ENCODE data around the gene NFIA.
A peak's percentile ranks its signal among the peaks of the same experiment; 100 is the strongest.

Gene NFIA

GRCh38 chr1:61160526-61160925 lies 78.2 kb downstream of the NFIA start:
- DNase-seq = peak; percentile 51
- TF ChIP-seq CTCF (IDR thresholded peaks at IDR 0.05; ENCODE audit: low read depth, low read length, missing control alignments) = no peak
- H3K36me3 ChIP-seq (replicated peaks) = no peaks in the 10 kb centered on the region
- H3K27me3 ChIP-seq (replicated peaks) = no peaks in the 10 kb centered on the region
- no peak overlapping the region for H3K27ac ChIP-seq
- in situ Hi-C loops (cut with HindIII; ENCODE audit: low pct_ligation_motif_present, low sequenced_read_pairs) = no loop called here
- H3K4me3 ChIP-seq (ENCODE audit: low read depth, low read length) = no peak overlapping the region

GRCh38 chr1:61162520-61163258 lies 80.3 kb downstream of the NFIA start:
- Histone ChIP-seq H3K4me3 (ENCODE audit: low read depth, low read length) (no peak overlapping the region), H3K27me3 (replicated peaks) (no peaks in the 10 kb centered on the region), H3K36me3 (replicated peaks) (no peaks in the 10 kb centered on the region), H3K27ac (peak overlapping the region; percentile 27)
- DNase-seq = no peak
- in situ Hi-C loops (cut with HindIII; ENCODE audit: low pct_ligation_motif_present, low sequenced_read_pairs) = no loop called here
- no peak for TF ChIP-seq CTCF (IDR thresholded peaks at IDR 0.05; ENCODE audit: low read depth, low read length, missing control alignments)

GRCh38 chr1:61163355-61163754 lies 81.0 kb downstream of the NFIA start:
- H3K36me3 ChIP-seq (replicated peaks) = no peaks in the 10 kb centered on the region
- DNase-seq = no peak
- in situ Hi-C loops (cut with HindIII; ENCODE audit: low pct_ligation_motif_present, low sequenced_read_pairs) = no loop called here
- H3K27ac ChIP-seq = peak overlapping the region; percentile 6
- no peak overlapping the region for H3K4me3 ChIP-seq (ENCODE audit: low read depth, low read length)
- H3K27me3 ChIP-seq (replicated peaks) = no peaks in the 10 kb centered on the region
- TF ChIP-seq CTCF (IDR thresholded peaks at IDR 0.05; ENCODE audit: low read depth, low read length, missing control alignments) = no peak

DNA sequence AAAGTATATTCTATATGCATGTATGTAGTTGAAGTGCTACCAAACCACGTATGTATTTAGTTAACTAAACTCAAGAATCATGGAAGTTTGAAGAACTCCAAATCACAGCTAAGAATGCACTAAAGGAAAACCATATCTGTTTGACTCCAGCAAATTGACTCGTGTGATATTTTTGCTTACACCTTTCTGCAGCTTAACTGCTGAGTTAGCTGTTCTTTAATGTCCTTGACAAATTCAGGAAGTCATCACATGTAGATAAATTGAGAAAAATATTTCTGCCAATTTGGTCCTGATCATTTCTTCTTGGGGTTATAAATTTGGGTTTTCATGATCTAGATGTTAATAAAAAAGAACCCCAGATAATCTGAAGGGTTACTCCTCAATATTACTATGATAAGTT lies 83.0 kb downstream of the NFIA start:
- Histone ChIP-seq H3K36me3 (replicated peaks) (no peaks in the 10 kb centered on the region), H3K4me3 (ENCODE audit: low read depth, low read length) (no peak overlapping the region), H3K27ac (no peak overlapping the region), H3K27me3 (replicated peaks) (no peaks in the 10 kb centered on the region)
- in situ Hi-C loops (cut with HindIII; ENCODE audit: low pct_ligation_motif_present, low sequenced_read_pairs) = no loop called here
- DNase-seq = no peak
- no peak for TF ChIP-seq CTCF (IDR thresholded peaks at IDR 0.05; ENCODE audit: low read depth, low read length, missing control alignments)

GRCh38 chr1:61167309-61167708 lies 84.9 kb downstream of the NFIA start:
- Histone ChIP-seq H3K27ac (no peak overlapping the region), H3K4me3 (ENCODE audit: low read depth, low read length) (no peak overlapping the region), H3K36me3 (replicated peaks) (no peaks in the 10 kb centered on the region), H3K27me3 (replicated peaks) (no peaks in the 10 kb centered on the region)
- in situ Hi-C loops (cut with HindIII; ENCODE audit: low pct_ligation_motif_present, low sequenced_read_pairs) = no loop called here
- DNase-seq = no peak
- no peak for TF ChIP-seq CTCF (IDR thresholded peaks at IDR 0.05; ENCODE audit: low read depth, low read length, missing control alignments)

DNA sequence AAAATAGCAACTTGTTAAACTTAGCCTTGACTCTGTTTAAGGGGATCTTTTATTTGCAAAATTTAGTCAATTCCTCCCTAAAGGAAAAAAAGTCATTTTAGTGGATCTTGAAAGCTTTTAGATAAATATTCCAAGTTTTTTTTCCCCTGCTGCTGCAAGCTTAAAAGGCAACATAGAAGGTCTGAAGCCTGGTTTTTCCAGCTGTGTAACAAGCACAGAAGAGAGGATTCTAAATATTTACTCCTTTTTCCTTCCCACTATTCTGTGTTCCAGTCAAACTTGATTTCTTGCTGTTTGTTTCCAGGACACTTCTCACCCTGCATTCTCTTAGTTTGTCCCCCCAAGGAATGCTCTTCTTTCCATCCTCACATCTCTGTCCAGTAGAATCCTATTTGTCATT lies 86.7 kb downstream of the NFIA start:
- H3K27ac ChIP-seq = no peak overlapping the region
- DNase-seq = no peak
- no peaks in the 10 kb centered on the region for H3K27me3 ChIP-seq (replicated peaks)
- TF ChIP-seq CTCF (IDR thresholded peaks at IDR 0.05; ENCODE audit: low read depth, low read length, missing control alignments) = no peak
- in situ Hi-C loops (cut with HindIII; ENCODE audit: low pct_ligation_motif_present, low sequenced_read_pairs) = no loop called here
- no peak overlapping the region for H3K4me3 ChIP-seq (ENCODE audit: low read depth, low read length)
- no peaks in the 10 kb centered on the region for H3K36me3 ChIP-seq (replicated peaks)
